Activated CD4-positive, alpha-beta T cell treated with anti-CD3 and anti-CD28 coated beads, Interleukin-2, amount 50 U/mL, for 4 hours (primary cell): ENCODE results near the gene EMX1.

ENCODE experiments used
- DNase-seq, 2 experiments: peaks; one replicate each; pipeline ENCODE4 v3.0.0-alpha.2; 2020

The EMX1 gene

GRCh38 chr2:72961036-72961720 lies 43.9 kb downstream of the EMX1 start:
- no peak for DNase-seq

GRCh38 chr2:72961853-72962468 lies 44.6 kb downstream of the EMX1 start:
- no peak for DNase-seq

- DNase-seq = no peak
Measured at GRCh38 chr2:72962911-72963310, 45.6 kb downstream of the EMX1 start.

GRCh38 chr2:72963423-72964145 lies 46.3 kb downstream of the EMX1 start:
- DNase-seq = no peak

GRCh38 chr2:72964146-72964525 lies 46.8 kb downstream of the EMX1 start:
- DNase-seq = no peak

GRCh38 chr2:72965016-72965415 lies 47.7 kb downstream of the EMX1 start:
- DNase-seq = no peak

GRCh38 chr2:72965770-72966450 lies 48.6 kb downstream of the EMX1 start:
- no peak for DNase-seq

- no peak for DNase-seq
Measured at GRCh38 chr2:72968286-72968685, 51.0 kb downstream of the EMX1 start.

- DNase-seq = no peak
Measured at GRCh38 chr2:72969706-72970105, 52.4 kb downstream of the EMX1 start.

- DNase-seq = no peak
Measured at GRCh38 chr2:72971036-72971435, 53.7 kb downstream of the EMX1 start.

GRCh38 chr2:72972352-72973136 lies 55.2 kb downstream of the EMX1 start:
- DNase-seq = no peak

GRCh38 chr2:72973137-72973535 lies 55.8 kb downstream of the EMX1 start:
- no peak for DNase-seq

GRCh38 chr2:72973566-72974435 lies 56.5 kb downstream of the EMX1 start:
- DNase-seq = peak in 1 of 2 experiments; percentile 7

- no peak for DNase-seq
Measured at GRCh38 chr2:72974436-72974754, 57.1 kb downstream of the EMX1 start.

GRCh38 chr2:72975017-72975416 lies 57.7 kb downstream of the EMX1 start:
- no peak for DNase-seq

GRCh38 chr2:72979896-72980295 lies 62.6 kb downstream of the EMX1 start:
- DNase-seq = no peak

GRCh38 chr2:72980535-72981217 lies 63.4 kb downstream of the EMX1 start:
- DNase-seq = no peak

GRCh38 chr2:72981536-72981935 lies 64.2 kb downstream of the EMX1 start:
- no peak for DNase-seq

GRCh38 chr2:72982219-72982618 lies 64.9 kb downstream of the EMX1 start:
- DNase-seq = no peak

- DNase-seq = no peak
Measured at GRCh38 chr2:72982781-72983499, 65.6 kb downstream of the EMX1 start.
